SK-N-MC (cell line): ENCODE results near the gene HSPBP1.

Experiments
- EZH2 ChIP-seq: fragments of 200-600 bp; sonication (generic); IDR thresholded peaks from one replicate; pipeline ENCODE4 v1.6.1; 2017; ENCODE audit warnings: antibody characterized with exemption
- FOXP2 ChIP-seq: optimal IDR thresholded peaks from 2 replicates; pipeline ENCODE3; 2011; ENCODE audit warnings: mild to moderate bottlenecking, moderate library complexity; ENCODE audit not compliant: insufficient read depth; ENCODE audit errors: extremely low read length, control extremely low read depth
- POLR2AphosphoS5 ChIP-seq: IDR thresholded peaks from 2 replicates; pipeline ENCODE4 v1.6.1; 2012; ENCODE audit warnings: mild to moderate bottlenecking, low read depth, low read length, borderline replicate concordance

GRCh38 chr19:55228015-55228391 is 51.9 kb downstream of the HSPBP1 start:
- TF ChIP-seq EZH2 (no peak), POLR2AphosphoS5 (no peak), FOXP2 (no peak)
